Body of pancreas (tissue), 4 donors: ENCODE results near the gene KLHL8.

Source experiments
- CTCF ChIP-seq, 7 experiments: fragments of 450-650 bp in 4 of 7; fragments of 200-600 bp in 3 of 7; sonication (generic) in 3 of 7; IDR thresholded peaks; one replicate each; pipeline ENCODE4 v1.5.1; 2016 to 2019; ENCODE audit warnings: antibody characterized with exemption in 7 of 7
- POLR2A ChIP-seq, 3 donors: fragments of 450-650 bp; IDR thresholded peaks; one replicate each; pipeline ENCODE4 v1.6.1; 2016; ENCODE audit warnings: antibody characterized with exemption in 3 of 3, mild to moderate bottlenecking in 2 of 3

DNA sequence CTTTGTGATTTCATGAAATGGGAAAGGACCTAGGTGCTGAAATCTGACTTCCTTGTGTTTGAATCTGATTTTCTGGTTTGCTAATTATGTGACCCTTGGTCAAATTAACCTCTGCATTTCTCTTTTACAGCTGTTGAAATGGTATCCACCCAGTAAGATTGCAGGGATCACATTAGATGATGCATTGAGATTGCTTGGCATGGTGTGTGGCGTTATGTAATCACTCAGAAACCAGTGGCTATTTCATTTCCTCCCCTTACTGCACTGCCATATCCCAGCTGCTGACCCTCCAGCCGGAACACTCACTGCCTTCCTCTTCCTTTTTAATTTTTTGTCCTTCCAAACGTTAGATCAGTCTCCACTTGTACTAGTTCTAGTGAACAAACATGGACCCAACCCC is 79.0 kb downstream of the KLHL8 start:
- no peak for TF ChIP-seq CTCF (IDR thresholded peaks at IDR 0.05)
- no peak for TF ChIP-seq POLR2A (IDR thresholded peaks at IDR 0.05)
